AG04450 (cell line): ENCODE data around the gene HIRIP3. TPM values are rescaled to one million over a fixed set of nuclear protein-coding genes. Genes with fewer than 3 reads are reported as not detected.

Experiments
- CTCF ChIA-PET: fragments of 300-600, 350-600 bp; formaldehyde crosslinking; extraction: SDS; loops from one replicate; lab custom pipeline; 2022; ENCODE audit warnings: antibody characterized with exemption, inconsistent platforms; lab: Charles Lee
- POLR2A ChIA-PET: fragments of 350-600 bp; formaldehyde crosslinking; extraction: SDS; loops from one replicate; lab custom pipeline; 2021; ENCODE audit warnings: antibody characterized with exemption, inconsistent platforms; lab: Yijun Ruan, JAX
- DNase-seq: peaks from one replicate; pipeline ENCODE4 v3.0.0-alpha.2; 2011; ENCODE audit warnings: low read depth, low spot score
- H3K27ac ChIP-seq: one replicate; pipeline ENCODE4 v1.5.1; 2012; ENCODE audit warnings: low read depth, low read length, control low read depth
- H3K27me3 ChIP-seq: one replicate; pipeline ENCODE4 v1.6.0; 2012; ENCODE audit warnings: low read length; ENCODE audit not compliant: control insufficient read depth, insufficient read depth
- H3K4me3 ChIP-seq: 2 replicates; pipeline ENCODE4 v1.5.1; 2011; ENCODE audit warnings: mild to moderate bottlenecking, low read depth, low read length, control low read depth
- H3K9me3 ChIP-seq: 2 replicates; pipeline ENCODE4 v1.5.1; 2012; ENCODE audit warnings: low read length; ENCODE audit not compliant: control insufficient read depth, insufficient read depth
- CTCF ChIP-seq: IDR thresholded peaks from 2 replicates; pipeline ENCODE4 v1.5.1; 2011; ENCODE audit warnings: low read depth, low read length, control low read depth, inconsistent platforms
- polyA plus RNA-seq: library from polyadenylated mRNA; depleted of rRNA; stranded (reverse); fragments of >200 nt; gene quantifications from 2 replicates; pipeline ENCODE4 v1.2.3, GENCODE V29; 2011

Gene HIRIP3
- polyA plus RNA-seq, 1 experiment = 2.5 TPM

- no peak for TF ChIP-seq CTCF
- ChIA-PET POLR2A (no interaction called here), CTCF (no interaction called here)
- H3K9me3 ChIP-seq = no peaks in the 10 kb centered on the region; the same call in 1 of the 2 replicates
- no peak for DNase-seq
- H3K27me3 ChIP-seq = peaks cover 26% of the 10 kb centered on the region
- no peak within 1 kb of the TSS for H3K27ac ChIP-seq
- peak within 1 kb of the TSS; percentile 54 for H3K4me3 ChIP-seq
Measured at GRCh38 chr16:30010844-30011713, 15.7 kb upstream of the HIRIP3 start, which contains the start of gene DOC2A. TSS of gene DOC2A (minus strand) at chr16:30011027. CDS start at chr16:30010222, 805 bp downstream.

GRCh38 chr16:30009990-30010843, 14.8 kb upstream of the HIRIP3 start:
- Histone ChIP-seq H3K27me3 (peaks cover 26% of the 10 kb centered on the region), H3K4me3 (peak overlapping the region; percentile 54; the same call in 1 of the 2 replicates), H3K27ac (no peak overlapping the region), H3K9me3 (no peaks in the 10 kb centered on the region; the same call in 1 of the 2 replicates)
- ChIA-PET POLR2A (no interaction called here), CTCF (interaction anchor here (0.6 kb wide), 1 partner anchor 156 kb away, joined by 4 read pairs; no protein-coding TSS in a partner anchor)
- no peak for TF ChIP-seq CTCF
- no peak for DNase-seq

GRCh38 chr16:30009085-30009862, 13.9 kb upstream of the HIRIP3 start:
- Histone ChIP-seq H3K9me3 (no peaks in the 10 kb centered on the region; the same call in 1 of the 2 replicates), H3K27ac (no peak overlapping the region), H3K4me3 (no peak overlapping the region), H3K27me3 (peaks cover 26% of the 10 kb centered on the region)
- no peak for TF ChIP-seq CTCF
- DNase-seq = no peak
- POLR2A ChIA-PET = no interaction called here
- CTCF ChIA-PET = interaction anchor here (0.7 kb wide), 1 partner anchor 115 kb away, joined by 3 read pairs; no protein-coding TSS in a partner anchor

- no peaks in the 10 kb centered on the region; the same call in 1 of the 2 replicates for H3K9me3 ChIP-seq
- POLR2A ChIA-PET = interaction anchor here (0.6 to 1.2 kb wide), 2 partner anchors 81 to 98 kb away, joined by 3 to 7 read pairs; no protein-coding TSS in a partner anchor
- no peak for DNase-seq
- peaks cover 26% of the 10 kb centered on the region for H3K27me3 ChIP-seq
- CTCF ChIA-PET = interaction anchor here (0.5 kb wide), 1 partner anchor 9 kb away, joined by 3 read pairs; no protein-coding TSS in a partner anchor
- TF ChIP-seq CTCF = no peak
- no peak overlapping the region for H3K27ac ChIP-seq
- H3K4me3 ChIP-seq = no peak overlapping the region
Measured at GRCh38 chr16:30007378-30007895, 12.0 kb upstream of the HIRIP3 start.
